K562 (cell line): Measurements from ENCODE around the gene CREM. TPM values are rescaled to one million over a fixed set of nuclear protein-coding genes. Genes with fewer than 3 reads are reported as not detected.

Source experiments
- ATAC-seq: fragments of 200-7000 bp; cut with Tn5 transposase; 3 replicates; pipeline ENCODE4 v1.9.1; 2020; ENCODE audit warnings: moderate library complexity
- BruUV-seq: library from RNA; stranded (reverse); fragments of 400-500 nt; replicated peaks from 2 replicates; lab custom pipeline; 2021; lab: Mats Ljungman, UMichigan
- CTCF ChIA-PET: fragments of 300-600 bp; formaldehyde crosslinking; extraction: SDS; loops from one replicate; lab custom pipeline; 2021; ENCODE audit warnings: low intra/inter-chr PET ratio; lab: Yijun Ruan, JAX
- POLR2A ChIA-PET: fragments of 300-600, 350-650 bp; sonication (Branson Sonifier 250); formaldehyde crosslinking; extraction: SDS; loops from one replicate; lab custom pipeline; 2021; ENCODE audit warnings: antibody characterized with exemption, inconsistent platforms; lab: Yijun Ruan, JAX
- DNase-seq, 4 experiments: peaks; one replicate each; pipeline versions ENCODE4 v3.0.0 to v3.0.0-alpha.2; 2011 to 2018; ENCODE audit warnings: low spot score in 3 of 4, mixed read lengths in 3 of 4; ENCODE audit errors: extremely low read depth in 1 of 4
- FAIRE-seq: peaks from 2 replicates; lab custom pipeline; 2011; peaks lifted over from hg19 to GRCh38; lab: Jason Lieb, UNC
- H2AFZ ChIP-seq: 2 replicates; pipeline ENCODE4 v1.6.0; 2011; ENCODE audit warnings: low read depth, low read length, control low read depth, inconsistent platforms
- H3K27ac ChIP-seq: fragments of 200-600 bp; 3 replicates; pipeline ENCODE4 v1.8.0; 2011; ENCODE audit warnings: low read depth, mild to moderate bottlenecking, control low read depth, inconsistent platforms, low read length, moderate library complexity, mixed read lengths; ENCODE audit errors: extremely low read depth
- H3K27me3 ChIP-seq, 2 experiments: fragments of 300-600 bp in 1 of 2; 2 replicates in 1 of 2; 3 replicates in 1 of 2; pipeline versions ENCODE4 v1.6.0 to v1.8.0; 2011; ENCODE audit warnings: inconsistent platforms in 2 of 2, low read length in 2 of 2, mild to moderate bottlenecking in 1 of 2, mixed read lengths in 1 of 2, moderate library complexity in 1 of 2; ENCODE audit not compliant: control insufficient read depth in 2 of 2, insufficient read depth in 2 of 2
- H3K36me3 ChIP-seq: fragments of 300-600 bp; 3 replicates; pipeline ENCODE4 v1.8.0; 2011; ENCODE audit warnings: mild to moderate bottlenecking, low read length, inconsistent platforms; ENCODE audit not compliant: control insufficient read depth, insufficient read depth
- H3K4me1 ChIP-seq, 2 experiments: fragments of 200-600 bp in 1 of 2; replicated peaks in 1 of 2; 2 replicates in 1 of 2; 3 replicates in 1 of 2; pipeline versions ENCODE4 v1.5.1 to v1.8.0; 2011; ENCODE audit warnings: inconsistent platforms in 2 of 2, low read length in 2 of 2, mild to moderate bottlenecking in 1 of 2, mixed read lengths in 1 of 2, moderate library complexity in 1 of 2; ENCODE audit not compliant: control insufficient read depth in 2 of 2, insufficient read depth in 2 of 2
- H3K4me2 ChIP-seq: 2 replicates; pipeline ENCODE4 v1.6.1; 2011; ENCODE audit warnings: low read length, control low read depth, inconsistent platforms, mixed read lengths; ENCODE audit not compliant: insufficient read depth
- H3K4me3 ChIP-seq: fragments of 200-600 bp; sonication (generic), shearing (Covaris generic); 2 replicates; pipeline ENCODE4 v1.5.1; 2016; ENCODE audit warnings: control low read depth, inconsistent platforms
- H3K79me2 ChIP-seq: fragments of 200-600 bp; 3 replicates; pipeline ENCODE4 v1.8.0; 2011; ENCODE audit warnings: low read length, inconsistent platforms; ENCODE audit not compliant: control insufficient read depth, insufficient read depth
- H3K9ac ChIP-seq, 2 experiments: 2 replicates each; pipeline versions ENCODE4 v1.6.0 to v1.6.1; 2011; ENCODE audit warnings: low read depth in 2 of 2, low read length in 2 of 2, control low read depth in 1 of 2, inconsistent platforms in 1 of 2, mild to moderate bottlenecking in 1 of 2, mixed read lengths in 1 of 2; ENCODE audit not compliant: insufficient read depth in 1 of 2
- H3K9me1 ChIP-seq: one replicate; pipeline ENCODE4 v1.6.0; 2011; ENCODE audit warnings: inconsistent platforms, mild to moderate bottlenecking, low read length, moderate library complexity; ENCODE audit not compliant: control insufficient read depth, insufficient read depth
- H3K9me3 ChIP-seq: replicated peaks from 2 replicates; pipeline ENCODE4 v1.5.1; 2011; ENCODE audit warnings: low read depth, low read length, inconsistent platforms; ENCODE audit not compliant: control insufficient read depth, insufficient read depth
- H4K20me1 ChIP-seq: replicated peaks from 2 replicates; pipeline ENCODE4 v1.6.1; 2011; ENCODE audit warnings: low read length, inconsistent platforms, mixed read lengths; ENCODE audit not compliant: control insufficient read depth, insufficient read depth
- BRD9 ChIP-seq: fragments of 450-650 bp; IDR thresholded peaks from 2 replicates; pipeline ENCODE4 v1.6.1; 2018; ENCODE audit warnings: low read depth; ENCODE audit not compliant: partially characterized antibody
- IRF2 ChIP-seq: sonication (generic); formaldehyde crosslinking; IDR thresholded peaks from 2 replicates; pipeline ENCODE4 v1.8.1; 2022; ENCODE audit warnings: mild to moderate bottlenecking, missing genetic modification reagents
- JUNB ChIP-seq: fragments of 450-650 bp; formaldehyde crosslinking; conservative IDR thresholded peaks from 2 replicates; pipeline ENCODE4 v1.4.0; 2020; ENCODE audit warnings: mild to moderate bottlenecking
- NELFE ChIP-seq: IDR thresholded peaks from 2 replicates; pipeline ENCODE4 v1.6.1; 2011; ENCODE audit warnings: mild to moderate bottlenecking; ENCODE audit not compliant: insufficient read depth, insufficient read length
- NFXL1 ChIP-seq: fragments of 450-650 bp; formaldehyde crosslinking; IDR thresholded peaks from 2 replicates; pipeline ENCODE4 v1.4.0; 2021; ENCODE audit warnings: mild to moderate bottlenecking
- RBM34 ChIP-seq: fragments of 200-400 bp; formaldehyde crosslinking; IDR thresholded peaks from 2 replicates; pipeline ENCODE4 v1.6.1; 2018; ENCODE audit warnings: low read length, borderline replicate concordance; ENCODE audit not compliant: insufficient read depth
- RFX1 ChIP-seq: fragments of 450-650 bp; IDR thresholded peaks from 2 replicates; pipeline ENCODE4 v1.6.1; 2016; ENCODE audit warnings: mild to moderate bottlenecking, moderate library complexity
- SIN3A ChIP-seq, 2 experiments: fragments of 150-350 bp in 1 of 2; IDR thresholded peaks; 2 replicates each; pipeline ENCODE4 v1.6.1; 2011 to 2016; ENCODE audit warnings: borderline replicate concordance in 2 of 2, low read depth in 2 of 2, low read length in 2 of 2, mild to moderate bottlenecking in 2 of 2, moderate library complexity in 2 of 2; ENCODE audit not compliant: control insufficient read depth in 1 of 2
- STAG1 ChIP-seq: sonication (generic); formaldehyde crosslinking; IDR thresholded peaks from 2 replicates; pipeline ENCODE4 v1.5.0; 2020; ENCODE audit warnings: missing genetic modification reagents, borderline replicate concordance
- YBX1 ChIP-seq: fragments of 450-650 bp; IDR thresholded peaks from 2 replicates; pipeline ENCODE4 v1.7.1; 2016; ENCODE audit warnings: mild to moderate bottlenecking
- ZBTB33 ChIP-seq: sonication (generic); formaldehyde crosslinking; IDR thresholded peaks from 2 replicates; pipeline ENCODE4 v1.8.1; 2023; ENCODE audit warnings: mild to moderate bottlenecking, missing genetic modification reagents
- ZNF143 ChIP-seq: sonication (generic); formaldehyde crosslinking; IDR thresholded peaks from 2 replicates; pipeline ENCODE4 v1.9.0; 2022; ENCODE audit warnings: mild to moderate bottlenecking, missing genetic modification reagents
- ZNF639 ChIP-seq, 2 experiments: fragments of 200-800 bp in 1 of 2; sonication (Bioruptor generic) in 1 of 2; sonication (generic) in 1 of 2; formaldehyde crosslinking in 1 of 2; IDR thresholded peaks in 1 of 2; conservative IDR thresholded peaks in 1 of 2; 2 replicates each; pipeline versions ENCODE4 v1.5.0 to v1.6.1; 2016 to 2020; ENCODE audit warnings: missing compliant biosample characterization in 1 of 2, missing genetic modification characterization in 1 of 2, missing genetic modification reagents in 1 of 2
- WGBS: fragments of 100-300 bp; shearing (Covaris generic); methylation state at CpG from one replicate; pipeline ENCODE4 v1.1.6; 2016; ENCODE audit warnings: low coverage, mixed read lengths; ENCODE audit not compliant: insufficient coverage; ENCODE audit errors: missing lambda C conversion rate; 5-methylcytosine and 5-hydroxymethylcytosine counted together
- in situ Hi-C: fragments of 300-500 bp; cut with MboI; formaldehyde crosslinking; loops from 4 replicates; pipeline ENCODE4 v1.15.0; 2018; ENCODE audit warnings: inconsistent platforms, mixed read lengths
- intact Hi-C: fragments of 100-400 bp; cut with micrococcal nuclease; formaldehyde crosslinking; loops from 2 replicates; pipeline ENCODE4 v1.14.2; 2022
- polyA plus RNA-seq, 8 experiments: library from polyadenylated mRNA; depleted of rRNA in 4 of 8; stranded (reverse) in 5 of 8; unstranded in 3 of 8; fragments of >200 nt; fragmentation: Nextera tagmentation in 2 of 8; fragmentation: Illumina TruSeq in 1 of 8; extraction: Ambion mirVana in 2 of 8; extraction: Trizol in 1 of 8; gene quantifications; 2 replicates each; pipeline versions ENCODE4 v1.2.1 to v1.2.3, GENCODE V29; 2011 to 2014; ENCODE audit warnings: inconsistent platforms in 1 of 8, missing spikeins in 1 of 8
- total RNA-seq, 7 experiments: library from RNA; depleted of rRNA in 6 of 7; stranded (reverse); fragments of >200 nt in 6 of 7; fragmentation: Illumina TruSeq in 2 of 7; extraction: Trizol in 2 of 7; gene quantifications; 2 replicates each; pipeline versions ENCODE4 v1.2.1 to v1.2.3, GENCODE V29; 2011 to 2021; ENCODE audit warnings: low replicate concordance in 1 of 7

CREM gene
- total and polyA plus RNA-seq, 9 of the 15 experiments (the other 6 are each of a cell fraction or from before 2014, with no cell fraction given): 39.1 to 70.2 (median 48.3) TPM

GRCh38 chr10:35089611-35090161 is 37.0 kb upstream of the CREM start (continued):
- TF ChIP-seq SIN3A (IDR thresholded peaks at IDR 0.05; ENCODE audit: borderline replicate concordance in 2 of 2, control insufficient read depth in 1 of 2, low read depth in 2 of 2, low read length in 2 of 2): peak in 1 of 2 experiments; percentile 64; a peak in 1 of 4 replicates
- no peak for TF ChIP-seq ZNF143
- no peak for TF ChIP-seq NELFE
- TF ChIP-seq IRF2 (CRISPR knock-in tag): no peak
- TF ChIP-seq RBM34: no peak

- BruUV-seq: no TSS peak
- Histone ChIP-seq H3K36me3 (peaks cover 12% of the 10 kb centered on the region; the same call in 1 of the 3 replicates), H3K27me3 (no peaks in the 10 kb centered on the region), H3K79me2 (peaks cover 48% of the 10 kb centered on the region), H3K4me3 (peak within 1 kb of the TSS; percentile 71), H4K20me1 (0 out of 2 replicates have a peak, but pooled peaks cover 4% of the 10 kb centered on the region), H3K4me2 (peak within 1 kb of the TSS; percentile 100), H3K9me3 (peaks cover 6% of the 10 kb centered on the region; the same call in 1 of the 2 replicates), H3K4me1 (peaks cover 0 to 15% of the 10 kb centered on the region in 2 experiments; a peak in 3 of 5 replicates), H2AFZ (peak within 1 kb of the TSS; percentile 100), H3K9me1 (no peaks in the 10 kb centered on the region), H3K27ac (peak within 1 kb of the TSS; percentile 95), H3K9ac (peak within 1 kb of the TSS; percentile 98 to 99)
- FAIRE-seq: peak; percentile 85
- ChIA-PET CTCF (no interaction called here), POLR2A (interaction anchor here (0.6 to 1.7 kb wide), 8 partner anchors 10 to 597 kb away, joined by 3 to 6 read pairs (median 4); partner anchors contain the start of gene CREM)
- in situ Hi-C loops (no loop called here), intact Hi-C loops (loop anchor here (10.0 kb wide), 1 partner anchor 96 kb away; no protein-coding TSS in a partner anchor)
- ATAC-seq: peak; percentile 98
- DNase-seq: peak; percentile 92 to 95 (median 93)
- WGBS: 0% methylated on average over 12 of the region's 59 CpGs
- no peak for TF ChIP-seq RFX1
- no peak for TF ChIP-seq ZBTB33
- peak; percentile 50 for TF ChIP-seq BRD9
- no peak for TF ChIP-seq YBX1
- no peak for TF ChIP-seq JUNB (CRISPR knock-in tag)
- TF ChIP-seq NFXL1: no peak
- TF ChIP-seq ZNF639 (CRISPR knock-in tag; conservative IDR thresholded peaks at IDR 0.05 in 1 of 2, IDR thresholded peaks at IDR 0.05 in 1 of 2): peak in 1 of 2 experiments; percentile 78; a peak in 2 of 4 replicates
- no peak for TF ChIP-seq STAG1 (CRISPR knock-in tag)
Measured at GRCh38 chr10:35090162-35090954, 36.3 kb upstream of the CREM start, which contains the start of gene CUL2. CUL2 (minus strand) TSS chr10:35090341; CDS start chr10:35071317, 19,024 bp downstream.
